Measurements from ENCODE around the gene TBC1D1. TPM values are rescaled to one million over a fixed set of nuclear protein-coding genes. Genes with fewer than 3 reads are reported as not detected.
A peak's percentile ranks its signal among the peaks of the same experiment; 100 is the strongest.

The TBC1D1 gene
- polyA plus RNA-seq, 1 experiment: 50.7 TPM

- H3K27me3 ChIP-seq (ENCODE audit: control insufficient read depth, insufficient read depth, low read length): no peaks in the 10 kb centered on the region
- POLR2A ChIA-PET: interaction anchor here (0.8 kb wide), 1 partner anchor 27 kb away, joined by 3 read pairs; no protein-coding TSS in a partner anchor
- no peak for TF ChIP-seq CTCF (IDR thresholded peaks at IDR 0.05; ENCODE audit: low read depth, low read length)
These were observed 241.3 kb downstream of the TBC1D1 start for GRCh38 chr4:38132107-38132673.

GRCh38 chr4:38132843-38133662, 242.2 kb downstream of the TBC1D1 start:
- H3K4me3 ChIP-seq (ENCODE audit: low read depth, low read length): no peak overlapping the region
- TF ChIP-seq CTCF (IDR thresholded peaks at IDR 0.05; ENCODE audit: low read depth, low read length): no peak
- ChIA-PET CTCF (interaction anchor here (0.7 to 1.4 kb wide), 2 partner anchors 47 to 1153 kb away, joined by 4 to 8 read pairs; no protein-coding TSS in a partner anchor), POLR2A (interaction anchor here (0.6 to 0.7 kb wide), 2 partner anchors 51 to 186 kb away, joined by 3 to 8 read pairs; no protein-coding TSS in a partner anchor)
- no peaks in the 10 kb centered on the region for H3K9me3 ChIP-seq (ENCODE audit: control insufficient read depth, insufficient read depth, low read length)
- H3K27me3 ChIP-seq (ENCODE audit: control insufficient read depth, insufficient read depth, low read length): no peaks in the 10 kb centered on the region
- no peak for DNase-seq (ENCODE audit: low read depth, low spot score)
- no peak overlapping the region for H3K27ac ChIP-seq (ENCODE audit: low read depth, low read length)

More at GRCh38 chr4:38132107-38132673, 241.3 kb downstream of the TBC1D1 start:
- CTCF ChIA-PET: interaction anchor here (0.6 to 1.7 kb wide), 2 partner anchors 13 to 598 kb away, joined by 5 read pairs; no protein-coding TSS in a partner anchor
- Histone ChIP-seq H3K27ac (ENCODE audit: low read depth, low read length) (peak overlapping the region; percentile 85), H3K9me3 (ENCODE audit: control insufficient read depth, insufficient read depth, low read length) (no peaks in the 10 kb centered on the region), H3K4me3 (ENCODE audit: low read depth, low read length) (peak overlapping the region; percentile 3; the same call in 1 of the 2 replicates)
- DNase-seq (ENCODE audit: low read depth, low spot score): peak; percentile 79

GRCh38 chr4:38133711-38134480, 243.0 kb downstream of the TBC1D1 start:
- H3K4me3 ChIP-seq (ENCODE audit: low read depth, low read length): no peak overlapping the region
- DNase-seq (ENCODE audit: low read depth, low spot score): no peak
- TF ChIP-seq CTCF (IDR thresholded peaks at IDR 0.05; ENCODE audit: low read depth, low read length): no peak
- no peak overlapping the region for H3K27ac ChIP-seq (ENCODE audit: low read depth, low read length)
- no peaks in the 10 kb centered on the region for H3K9me3 ChIP-seq (ENCODE audit: control insufficient read depth, insufficient read depth, low read length)
- POLR2A ChIA-PET: interaction anchor here (0.6 kb wide), 1 partner anchor 185 kb away, joined by 3 read pairs; no protein-coding TSS in a partner anchor
- CTCF ChIA-PET: interaction anchor here (1.4 kb wide), 1 partner anchor 46 kb away, joined by 4 read pairs; no protein-coding TSS in a partner anchor
- H3K27me3 ChIP-seq (ENCODE audit: control insufficient read depth, insufficient read depth, low read length): no peaks in the 10 kb centered on the region

GRCh38 chr4:38135201-38135600, 244.3 kb downstream of the TBC1D1 start:
- ChIA-PET POLR2A (no interaction called here), CTCF (no interaction called here)
- TF ChIP-seq CTCF (IDR thresholded peaks at IDR 0.05; ENCODE audit: low read depth, low read length): no peak
- H3K27ac ChIP-seq (ENCODE audit: low read depth, low read length): no peak overlapping the region
- DNase-seq (ENCODE audit: low read depth, low spot score): no peak
- no peaks in the 10 kb centered on the region for H3K9me3 ChIP-seq (ENCODE audit: control insufficient read depth, insufficient read depth, low read length)
- H3K27me3 ChIP-seq (ENCODE audit: control insufficient read depth, insufficient read depth, low read length): no peaks in the 10 kb centered on the region
- no peak overlapping the region for H3K4me3 ChIP-seq (ENCODE audit: low read depth, low read length)

Data from AG04450 (cell line).